Omental fat pad (tissue), 4 donors: ENCODE data around the gene OBSCN. TPM values are rescaled to one million over a fixed set of nuclear protein-coding genes. Genes with fewer than 3 reads are reported as not detected.

ENCODE experiments used
- ATAC-seq: fragments of 150-250 bp; one replicate; pipeline ENCODE4 v1.9.1; 2016; ENCODE audit warnings: mild to moderate bottlenecking, moderate library complexity; ENCODE audit not compliant: low FRiP score
- DNase-seq: peaks from one replicate; pipeline ENCODE4 v3.0.0-alpha.2; 2019; ENCODE audit warnings: low spot score
- total RNA-seq, 4 donors: library from RNA; depleted of rRNA; stranded (reverse); fragments of >200 nt; gene quantifications; one replicate each; pipeline ENCODE4 v1.1.0, GENCODE V29; 2016
- TF ChIP-seq, protein P1 (sequence below), 3 donors: fragments of 450-650 bp; IDR thresholded peaks; one replicate each; pipeline ENCODE4 v1.5.1; 2016 to 2017; ENCODE audit warnings: antibody characterized with exemption in 3 of 3, mild to moderate bottlenecking in 3 of 3, moderate library complexity in 2 of 3

OBSCN gene
- total RNA-seq, 4 donors from 2014 or later: 5.4 to 26.0 (median 9.7) TPM

DNA sequence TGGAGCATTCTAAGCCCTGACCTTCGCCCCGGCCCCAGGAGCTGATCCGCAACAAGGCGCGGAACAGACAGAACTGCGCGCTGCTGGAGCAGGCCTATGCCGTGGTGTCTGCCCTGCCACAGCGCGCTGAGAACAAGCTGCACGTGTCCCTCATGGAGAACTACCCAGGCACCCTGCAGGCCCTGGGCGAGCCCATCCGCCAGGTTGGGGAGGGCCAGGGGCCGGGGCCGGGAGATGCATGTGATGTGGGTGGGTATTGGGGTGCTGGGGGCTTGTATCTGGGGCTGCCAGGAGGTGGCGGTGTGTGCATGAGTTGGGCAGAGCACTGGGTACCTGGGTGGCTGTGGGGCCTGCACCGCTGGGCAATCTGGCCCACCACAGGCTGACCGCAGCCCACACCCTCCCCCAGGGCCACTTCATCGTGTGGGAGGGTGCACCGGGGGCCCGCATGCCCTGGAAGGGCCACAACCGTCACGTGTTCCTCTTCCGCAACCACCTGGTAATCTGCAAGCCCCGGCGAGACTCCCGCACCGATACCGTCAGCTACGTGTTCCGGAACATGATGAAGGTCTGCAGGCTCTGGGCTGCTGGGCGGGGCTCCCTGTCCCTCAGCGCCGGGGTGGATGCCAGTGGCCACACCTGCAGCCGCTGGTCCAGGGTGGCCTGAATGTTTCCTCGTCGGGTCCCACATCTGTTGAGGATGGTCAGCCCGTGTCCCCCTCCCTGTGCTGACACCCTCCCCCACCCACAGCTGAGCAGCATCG is 133.0 kb downstream of the OBSCN start:
- DNase-seq (no peak), ATAC-seq (no peak)
- TF ChIP-seq, protein P1, sequence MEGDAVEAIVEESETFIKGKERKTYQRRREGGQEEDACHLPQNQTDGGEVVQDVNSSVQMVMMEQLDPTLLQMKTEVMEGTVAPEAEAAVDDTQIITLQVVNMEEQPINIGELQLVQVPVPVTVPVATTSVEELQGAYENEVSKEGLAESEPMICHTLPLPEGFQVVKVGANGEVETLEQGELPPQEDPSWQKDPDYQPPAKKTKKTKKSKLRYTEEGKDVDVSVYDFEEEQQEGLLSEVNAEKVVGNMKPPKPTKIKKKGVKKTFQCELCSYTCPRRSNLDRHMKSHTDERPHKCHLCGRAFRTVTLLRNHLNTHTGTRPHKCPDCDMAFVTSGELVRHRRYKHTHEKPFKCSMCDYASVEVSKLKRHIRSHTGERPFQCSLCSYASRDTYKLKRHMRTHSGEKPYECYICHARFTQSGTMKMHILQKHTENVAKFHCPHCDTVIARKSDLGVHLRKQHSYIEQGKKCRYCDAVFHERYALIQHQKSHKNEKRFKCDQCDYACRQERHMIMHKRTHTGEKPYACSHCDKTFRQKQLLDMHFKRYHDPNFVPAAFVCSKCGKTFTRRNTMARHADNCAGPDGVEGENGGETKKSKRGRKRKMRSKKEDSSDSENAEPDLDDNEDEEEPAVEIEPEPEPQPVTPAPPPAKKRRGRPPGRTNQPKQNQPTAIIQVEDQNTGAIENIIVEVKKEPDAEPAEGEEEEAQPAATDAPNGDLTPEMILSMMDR (IDR thresholded peaks at IDR 0.05): no peak

DNA sequence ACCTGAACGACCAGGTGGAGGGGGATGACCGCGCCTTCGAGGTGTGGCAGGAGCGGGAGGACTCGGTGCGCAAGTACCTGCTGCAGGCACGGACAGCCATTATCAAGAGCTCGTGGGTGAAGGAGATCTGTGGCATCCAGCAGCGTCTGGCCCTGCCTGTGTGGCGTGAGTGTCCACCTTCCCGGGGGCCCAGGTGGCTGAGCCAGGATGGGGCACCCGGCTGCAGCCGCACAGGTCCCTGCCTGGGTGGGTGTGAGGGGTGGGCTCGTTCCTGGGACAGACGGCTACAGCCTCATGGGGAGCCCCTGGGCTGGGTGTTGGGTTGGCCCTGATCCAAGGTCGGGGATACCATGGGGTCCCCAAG is 133.6 kb downstream of the OBSCN start:
- ATAC-seq (no peak), DNase-seq (no peak)
- TF ChIP-seq, protein P1 (IDR thresholded peaks at IDR 0.05): no peak

- TF ChIP-seq, protein P1 (IDR thresholded peaks at IDR 0.05): no peak
- DNase-seq (no peak), ATAC-seq (no peak)
Observed at GRCh38 chr1:228341814-228342626, 134.2 kb downstream of the OBSCN start.

- DNase-seq (no peak), ATAC-seq (no peak)
- TF ChIP-seq, protein P1 (IDR thresholded peaks at IDR 0.05): no peak
Observed at GRCh38 chr1:228342627-228343190, 134.9 kb downstream of the OBSCN start.

GRCh38 chr1:228343191-228343661 is 135.4 kb downstream of the OBSCN start:
- TF ChIP-seq, protein P1 (IDR thresholded peaks at IDR 0.05): no peak
- ATAC-seq (no peak), DNase-seq (no peak)

GRCh38 chr1:228344631-228345072 is 136.8 kb downstream of the OBSCN start:
- TF ChIP-seq, protein P1 (IDR thresholded peaks at IDR 0.05): no peak

More at GRCh38 chr1:228344631-228345072, 136.8 kb downstream of the OBSCN start:
- ATAC-seq (no peak), DNase-seq (no peak)
